ENCODE data around the gene PCGF5.

The PCGF5 gene

GRCh38 chr10:91220954-91221675, 652 bp downstream of the PCGF5 start:
- peaks cover 5% of the 10 kb centered on the region for H3K36me3 ChIP-seq (replicated peaks)
- peak overlapping the region; percentile 76 for H3K4me3 ChIP-seq
- peaks cover 5% of the 10 kb centered on the region; the same call in 1 of the 2 replicates for H3K4me1 ChIP-seq
- H3K27me3 ChIP-seq (ENCODE audit: low read depth) = no peaks in the 10 kb centered on the region
- H3K9me3 ChIP-seq = no peaks in the 10 kb centered on the region
- DNase-seq (ENCODE audit: low spot score in 2 of 2) = peak; percentile 45
- in situ Hi-C loops (cut with MboI; ENCODE audit: low sequenced_read_pairs) = no loop called here

- H3K27me3 ChIP-seq (ENCODE audit: low read depth) = no peaks in the 10 kb centered on the region
- DNase-seq (ENCODE audit: low spot score in 2 of 2) = no peak
- peaks cover 8% of the 10 kb centered on the region for H3K4me1 ChIP-seq
- in situ Hi-C loops (cut with MboI; ENCODE audit: low sequenced_read_pairs) = loop anchor here (25.0 kb wide), 1 partner anchor 314 kb away; the partner anchor contains the start of gene ANKRD1
- peaks cover 9% of the 10 kb centered on the region for H3K36me3 ChIP-seq (replicated peaks)
- H3K9me3 ChIP-seq = no peaks in the 10 kb centered on the region
- H3K4me3 ChIP-seq = no peak overlapping the region
These were observed 5.6 kb downstream of the PCGF5 start for GRCh38 chr10:91226093-91226492.

- Histone ChIP-seq H3K36me3 (replicated peaks) (peaks cover 9% of the 10 kb centered on the region), H3K4me3 (no peak overlapping the region)
- in situ Hi-C loops (cut with MboI; ENCODE audit: low sequenced_read_pairs) = loop anchor here (25.0 kb wide), 1 partner anchor 315 kb away; the partner anchor contains the start of gene ANKRD1
These were observed 7.1 kb downstream of the PCGF5 start for GRCh38 chr10:91227576-91227975.

GRCh38 chr10:91229683-91230082, 9.2 kb downstream of the PCGF5 start:
- no peaks in the 10 kb centered on the region for H3K27me3 ChIP-seq (ENCODE audit: low read depth)
- in situ Hi-C loops (cut with MboI; ENCODE audit: low sequenced_read_pairs) = loop anchor here (25.0 kb wide), 1 partner anchor 317 kb away; the partner anchor contains the start of gene ANKRD1
- no peak for DNase-seq (ENCODE audit: low spot score in 2 of 2)

More at GRCh38 chr10:91227576-91227975, 7.1 kb downstream of the PCGF5 start:
- Histone ChIP-seq H3K4me1 (peaks cover 5% of the 10 kb centered on the region), H3K9me3 (no peaks in the 10 kb centered on the region), H3K27me3 (ENCODE audit: low read depth) (no peaks in the 10 kb centered on the region)
- DNase-seq (ENCODE audit: low spot score in 2 of 2) = no peak

GRCh38 chr10:91238191-91238590, 17.7 kb downstream of the PCGF5 start:
- no peaks in the 10 kb centered on the region for H3K4me1 ChIP-seq
- no peaks in the 10 kb centered on the region for H3K27me3 ChIP-seq (ENCODE audit: low read depth)
- no peak overlapping the region for H3K4me3 ChIP-seq
- no peaks in the 10 kb centered on the region for H3K36me3 ChIP-seq (replicated peaks)
- no peak for DNase-seq (ENCODE audit: low spot score in 2 of 2)
- in situ Hi-C loops (cut with MboI; ENCODE audit: low sequenced_read_pairs) = loop anchor here (25.0 kb wide), 1 partner anchor 326 kb away; the partner anchor contains the start of gene ANKRD1
- no peaks in the 10 kb centered on the region for H3K9me3 ChIP-seq

More at GRCh38 chr10:91229683-91230082, 9.2 kb downstream of the PCGF5 start:
- Histone ChIP-seq H3K4me1 (peaks cover 5% of the 10 kb centered on the region), H3K9me3 (no peaks in the 10 kb centered on the region), H3K36me3 (replicated peaks) (peaks cover 4% of the 10 kb centered on the region; the same call in 1 of the 2 replicates), H3K4me3 (no peak overlapping the region)

GRCh38 chr10:91239789-91240188, 19.3 kb downstream of the PCGF5 start:
- no peaks in the 10 kb centered on the region for H3K36me3 ChIP-seq (replicated peaks)
- no peaks in the 10 kb centered on the region for H3K9me3 ChIP-seq
- no peaks in the 10 kb centered on the region for H3K27me3 ChIP-seq (ENCODE audit: low read depth)
- H3K4me3 ChIP-seq = no peak overlapping the region
- in situ Hi-C loops (cut with MboI; ENCODE audit: low sequenced_read_pairs) = loop anchor here (25.0 kb wide), 1 partner anchor 327 kb away; the partner anchor contains the start of gene ANKRD1
- DNase-seq (ENCODE audit: low spot score in 2 of 2) = no peak
- no peaks in the 10 kb centered on the region for H3K4me1 ChIP-seq

GRCh38 chr10:91242940-91243339, 22.5 kb downstream of the PCGF5 start:
- in situ Hi-C loops (cut with MboI; ENCODE audit: low sequenced_read_pairs) = loop anchor here (25.0 kb wide), 1 partner anchor 331 kb away; the partner anchor contains the start of gene ANKRD1
- H3K4me3 ChIP-seq = no peak overlapping the region
- H3K4me1 ChIP-seq = no peaks in the 10 kb centered on the region
- H3K27me3 ChIP-seq (ENCODE audit: low read depth) = no peaks in the 10 kb centered on the region
- no peak for DNase-seq (ENCODE audit: low spot score in 2 of 2)
- H3K9me3 ChIP-seq = no peaks in the 10 kb centered on the region
- no peaks in the 10 kb centered on the region for H3K36me3 ChIP-seq (replicated peaks)

- H3K4me1 ChIP-seq = no peaks in the 10 kb centered on the region
- no peaks in the 10 kb centered on the region for H3K27me3 ChIP-seq (ENCODE audit: low read depth)
- H3K36me3 ChIP-seq (replicated peaks) = peaks cover 2% of the 10 kb centered on the region
- DNase-seq (ENCODE audit: low spot score in 2 of 2) = no peak
- in situ Hi-C loops (cut with MboI; ENCODE audit: low sequenced_read_pairs) = loop anchor here (25.0 kb wide), 1 partner anchor 335 kb away; the partner anchor contains the start of gene ANKRD1
- H3K9me3 ChIP-seq = no peaks in the 10 kb centered on the region
- no peak overlapping the region for H3K4me3 ChIP-seq
These were observed 27.1 kb downstream of the PCGF5 start for GRCh38 chr10:91247360-91248111.

GRCh38 chr10:91249700-91250099, 29.2 kb downstream of the PCGF5 start:
- Histone ChIP-seq H3K4me1 (no peaks in the 10 kb centered on the region), H3K4me3 (no peak overlapping the region), H3K36me3 (replicated peaks) (peaks cover 2% of the 10 kb centered on the region), H3K27me3 (ENCODE audit: low read depth) (no peaks in the 10 kb centered on the region), H3K9me3 (no peaks in the 10 kb centered on the region)
- in situ Hi-C loops (cut with MboI; ENCODE audit: low sequenced_read_pairs) = loop anchor here (10.0 to 25.0 kb wide), 2 partner anchors 245 to 337 kb away; partner anchors contain the start of gene ANKRD1
- DNase-seq (ENCODE audit: low spot score in 2 of 2) = no peak

- H3K4me1 ChIP-seq = no peaks in the 10 kb centered on the region
- no peak for DNase-seq (ENCODE audit: low spot score in 2 of 2)
- peaks cover 5% of the 10 kb centered on the region for H3K36me3 ChIP-seq (replicated peaks)
- H3K4me3 ChIP-seq = no peak overlapping the region
- H3K27me3 ChIP-seq (ENCODE audit: low read depth) = no peaks in the 10 kb centered on the region
- H3K9me3 ChIP-seq = no peaks in the 10 kb centered on the region
- in situ Hi-C loops (cut with MboI; ENCODE audit: low sequenced_read_pairs) = loop anchor here (10.0 kb wide), 1 partner anchor 246 kb away; no protein-coding TSS in a partner anchor
These were observed 29.9 kb downstream of the PCGF5 start for GRCh38 chr10:91250341-91250740.

GRCh38 chr10:91251430-91252056, 31.1 kb downstream of the PCGF5 start:
- Histone ChIP-seq H3K4me1 (no peaks in the 10 kb centered on the region), H3K4me3 (no peak overlapping the region), H3K27me3 (ENCODE audit: low read depth) (no peaks in the 10 kb centered on the region), H3K9me3 (no peaks in the 10 kb centered on the region), H3K36me3 (replicated peaks) (peaks cover 5% of the 10 kb centered on the region)
- DNase-seq (ENCODE audit: low spot score in 2 of 2) = peak; percentile 52 to 61
- in situ Hi-C loops (cut with MboI; ENCODE audit: low sequenced_read_pairs) = loop anchor here (10.0 kb wide), 1 partner anchor 247 kb away; no protein-coding TSS in a partner anchor

- no peak overlapping the region for H3K4me3 ChIP-seq
- no peaks in the 10 kb centered on the region for H3K4me1 ChIP-seq
- DNase-seq (ENCODE audit: low spot score in 2 of 2) = no peak
- in situ Hi-C loops (cut with MboI; ENCODE audit: low sequenced_read_pairs) = loop anchor here (10.0 kb wide), 1 partner anchor 248 kb away; no protein-coding TSS in a partner anchor
- H3K27me3 ChIP-seq (ENCODE audit: low read depth) = no peaks in the 10 kb centered on the region
- H3K36me3 ChIP-seq (replicated peaks) = peaks cover 5% of the 10 kb centered on the region
- H3K9me3 ChIP-seq = no peaks in the 10 kb centered on the region
These were observed 32.8 kb downstream of the PCGF5 start for GRCh38 chr10:91253300-91253699.

- H3K4me3 ChIP-seq = no peak overlapping the region
- no peak for DNase-seq (ENCODE audit: low spot score in 2 of 2)
- in situ Hi-C loops (cut with MboI; ENCODE audit: low sequenced_read_pairs) = loop anchor here (10.0 kb wide), 1 partner anchor 253 kb away; no protein-coding TSS in a partner anchor
- no peaks in the 10 kb centered on the region for H3K9me3 ChIP-seq
- H3K4me1 ChIP-seq = no peaks in the 10 kb centered on the region
- H3K36me3 ChIP-seq (replicated peaks) = peaks cover 3% of the 10 kb centered on the region
- no peaks in the 10 kb centered on the region for H3K27me3 ChIP-seq (ENCODE audit: low read depth)
These were observed 36.8 kb downstream of the PCGF5 start for GRCh38 chr10:91257310-91257709.
